ENCODE results near the gene SEC23IP.
"Not testable (repeated sequence)": the region's sequence is repeated elsewhere in the genome, so short reads cannot be mapped to it uniquely, and the experiment has no call there.

The SEC23IP gene

DNA sequence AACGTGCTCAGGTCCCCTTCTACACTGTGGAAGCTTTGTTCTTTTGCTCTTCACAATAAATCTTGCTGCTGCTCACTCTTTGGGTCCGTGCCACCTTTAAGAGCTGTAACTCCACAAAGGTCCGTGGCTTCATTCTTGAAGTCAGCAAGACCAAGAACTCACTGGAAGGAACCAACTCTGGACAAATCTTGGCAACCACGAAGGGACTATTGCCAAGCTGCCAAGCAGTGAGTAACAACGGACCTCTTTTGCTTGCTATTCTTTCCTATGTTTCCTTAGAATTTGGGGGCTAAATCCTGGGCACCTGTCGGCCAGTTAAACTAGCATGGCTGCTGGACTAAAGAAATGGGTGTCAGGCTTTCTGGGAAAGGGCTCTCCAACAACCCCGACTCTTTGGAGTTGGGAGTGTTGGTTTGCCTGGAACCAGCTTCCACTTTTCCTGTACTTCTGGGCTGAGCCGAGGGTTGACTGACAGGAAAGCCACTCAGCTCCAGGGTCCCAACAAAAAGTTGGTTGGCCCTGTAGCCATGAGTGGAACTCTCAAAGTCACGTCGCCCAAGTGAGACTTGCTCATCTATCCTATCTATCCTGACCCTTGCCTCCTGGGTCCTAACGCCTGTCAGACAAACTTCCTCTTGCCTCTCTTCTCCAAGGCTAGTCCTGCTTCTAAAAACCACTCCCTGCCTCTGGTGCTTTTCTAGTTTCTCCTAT lies 8.5 kb upstream of the SEC23IP start:
- DNase-seq (ENCODE audit: low spot score) = not testable (repeated sequence)

DNA sequence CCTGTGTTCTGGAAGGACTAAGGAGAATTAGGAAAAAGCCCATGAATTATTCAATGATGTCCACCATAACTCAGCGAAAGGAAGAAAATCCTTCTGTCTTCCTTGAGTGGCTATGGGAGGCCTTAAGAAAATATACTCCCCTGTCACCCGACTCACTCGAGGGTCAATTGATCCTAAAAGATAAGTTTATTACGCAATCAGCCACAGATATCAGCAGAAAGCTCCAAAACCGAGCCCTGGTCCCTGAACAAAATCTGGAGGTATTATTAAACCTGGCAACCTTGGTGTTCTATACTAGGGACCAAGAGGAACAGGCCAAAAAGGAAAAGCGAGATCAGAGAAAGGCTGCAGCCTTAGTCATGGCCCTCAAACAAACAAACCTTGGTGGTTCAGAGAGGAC lies 6.5 kb upstream of the SEC23IP start:
- not testable (repeated sequence) for DNase-seq (ENCODE audit: low spot score)

DNA sequence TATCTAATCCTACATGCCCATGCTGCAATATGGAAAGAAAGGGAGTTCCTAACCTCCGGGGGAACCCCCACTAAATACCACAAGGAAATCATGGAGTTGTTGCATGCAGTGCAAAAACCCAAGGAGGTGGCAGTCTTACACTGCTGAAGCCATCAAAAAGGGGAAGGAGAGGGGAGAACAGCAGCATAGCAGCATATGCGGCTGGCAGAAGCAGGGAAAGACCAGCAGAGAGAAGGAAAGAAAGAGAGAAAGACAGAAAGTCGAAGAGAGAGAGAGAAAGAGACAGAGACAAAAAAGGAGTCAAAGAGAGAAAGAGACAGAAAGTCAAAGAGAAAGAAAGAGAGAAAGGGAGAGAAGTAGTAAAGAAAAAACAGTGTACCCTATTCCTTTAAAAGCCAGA lies 3.8 kb upstream of the SEC23IP start:
- DNase-seq (ENCODE audit: low spot score) = not testable (repeated sequence)

DNA sequence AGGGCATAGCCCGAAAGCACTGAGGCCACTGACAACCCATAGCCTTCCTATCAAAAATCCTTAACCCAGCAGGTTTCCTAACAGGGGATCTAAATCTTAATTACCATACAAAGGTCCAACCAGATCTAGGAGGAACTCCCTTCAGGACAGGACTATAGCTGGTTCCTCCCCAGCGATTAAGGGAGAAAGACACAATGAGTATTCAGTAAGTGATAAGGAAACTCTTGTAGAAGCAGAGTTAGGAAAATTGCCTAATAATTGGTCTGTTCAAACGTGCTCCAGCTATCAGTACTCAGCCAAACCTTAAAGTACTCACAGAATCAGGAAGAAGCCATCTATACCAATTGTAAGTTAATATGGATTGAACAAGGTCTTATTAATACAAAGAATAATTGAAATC lies 3.3 kb upstream of the SEC23IP start:
- DNase-seq (ENCODE audit: low spot score) = not testable (repeated sequence)

DNA sequence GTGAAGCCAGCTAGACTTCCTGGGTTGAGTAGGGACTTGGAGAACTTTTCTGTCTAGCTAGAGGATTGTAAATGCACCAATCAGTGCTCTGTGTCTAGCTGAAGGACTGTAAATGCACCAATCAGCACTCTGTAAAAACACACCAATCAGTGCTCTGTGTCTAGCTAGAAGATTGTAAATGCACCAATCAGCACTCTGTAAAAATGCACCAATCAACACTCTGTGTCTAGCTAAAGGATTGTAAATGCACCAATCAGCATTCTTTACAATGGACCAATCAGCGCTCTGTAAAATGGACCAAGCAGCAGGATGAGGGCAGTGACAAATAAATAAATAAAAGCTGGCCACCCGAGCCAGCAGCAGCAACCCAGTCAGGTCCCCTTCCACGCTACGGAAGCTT lies 2.2 kb upstream of the SEC23IP start:
- DNase-seq (ENCODE audit: low spot score) = not testable (repeated sequence)

DNA sequence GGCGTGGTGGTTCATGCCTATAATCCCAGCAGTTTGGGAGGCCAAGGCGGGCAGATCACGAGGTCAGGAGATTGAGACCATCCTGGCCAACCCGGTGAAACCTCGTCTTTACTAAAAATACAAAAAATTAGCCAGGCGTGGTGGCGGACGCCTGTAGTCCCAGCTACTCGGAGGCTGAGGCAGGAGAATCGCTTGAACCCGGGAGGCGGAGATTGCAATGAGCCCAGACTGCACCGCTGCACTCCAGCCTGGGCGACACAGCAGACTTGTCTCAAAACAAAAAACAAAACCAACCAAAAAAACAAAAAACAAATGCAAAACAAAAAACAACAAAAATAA lies 712 bp upstream of the SEC23IP start:
- DNase-seq (ENCODE audit: low spot score) = not testable (repeated sequence)

DNA sequence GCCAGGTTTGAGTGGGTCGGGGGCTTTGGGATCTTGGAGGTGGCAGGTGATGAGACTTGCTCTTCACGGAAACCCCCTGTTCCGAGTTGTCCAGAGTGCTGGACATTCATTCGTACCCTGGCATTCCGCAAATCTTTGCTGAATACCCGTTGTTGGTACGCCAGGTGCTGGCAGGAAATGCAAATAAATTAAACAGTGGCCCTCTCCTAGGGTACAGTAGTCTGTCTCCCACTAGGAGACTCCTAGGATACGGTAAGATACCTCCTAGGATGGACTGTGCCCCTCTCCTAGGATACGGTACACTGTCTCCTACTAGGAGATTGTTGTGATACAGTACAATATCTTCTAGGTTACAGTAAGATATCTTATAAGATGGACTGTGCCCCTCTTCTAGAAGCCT lies 544 bp downstream of the SEC23IP start:
- DNase-seq (ENCODE audit: low spot score) = no peak

DNA sequence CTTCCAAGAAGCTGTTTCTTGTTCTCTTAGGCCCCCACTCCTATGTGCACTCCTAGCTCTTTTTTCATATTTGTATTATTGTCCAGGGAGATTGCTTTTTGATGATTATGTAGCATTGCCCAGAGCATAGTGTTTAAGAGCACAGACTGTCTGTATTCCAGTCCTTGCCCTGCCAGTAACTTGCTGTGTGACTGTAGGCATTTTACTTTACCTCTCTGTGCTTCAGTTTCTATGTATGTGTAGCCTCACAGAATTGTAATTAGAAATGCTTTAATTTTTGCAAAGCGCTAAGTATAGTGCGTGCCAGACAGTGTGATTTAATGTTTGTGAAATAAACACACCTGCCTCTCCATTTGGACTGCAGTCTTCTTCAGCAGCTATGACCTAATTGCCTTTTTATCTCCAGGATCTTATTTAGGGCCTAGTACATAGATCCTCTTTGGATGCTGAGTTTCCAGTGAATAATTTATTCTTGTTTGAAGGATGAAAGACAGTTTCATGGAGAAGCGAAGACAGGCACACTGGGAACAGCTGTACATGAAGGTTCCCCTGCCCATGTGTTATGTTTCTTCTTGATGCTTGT lies 1.4 kb downstream of the SEC23IP start:
- DNase-seq (ENCODE audit: low spot score) = no peak

DNA sequence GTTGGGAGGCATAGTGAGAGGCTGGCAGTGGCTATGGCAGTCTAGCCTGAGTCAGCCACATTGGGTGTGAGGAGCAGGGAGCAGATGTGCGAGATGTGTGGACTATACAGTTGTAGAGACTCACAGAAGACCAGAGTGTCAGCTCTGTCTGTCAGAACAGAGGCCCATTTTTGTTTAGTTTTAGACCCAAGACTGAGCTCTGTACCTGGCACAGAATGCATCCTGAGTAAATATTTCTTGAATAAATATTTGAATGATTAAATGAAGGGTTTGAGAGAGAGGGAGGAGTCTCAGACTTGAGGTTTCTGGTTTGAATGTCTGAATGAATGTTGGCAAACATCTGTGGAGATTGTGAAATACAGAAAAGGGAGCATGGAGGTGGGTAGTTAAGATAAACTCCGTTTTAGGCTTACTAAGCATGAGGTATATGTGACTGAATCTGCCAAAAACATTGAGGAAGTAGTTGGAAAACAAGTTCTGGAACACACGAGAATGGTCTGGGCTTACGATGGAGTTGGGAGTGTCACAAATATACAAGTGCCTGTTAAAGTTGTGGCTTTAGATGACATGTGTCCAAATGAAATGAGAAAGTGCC lies 3.6 kb downstream of the SEC23IP start:
- DNase-seq (ENCODE audit: low spot score) = no peak

DNA sequence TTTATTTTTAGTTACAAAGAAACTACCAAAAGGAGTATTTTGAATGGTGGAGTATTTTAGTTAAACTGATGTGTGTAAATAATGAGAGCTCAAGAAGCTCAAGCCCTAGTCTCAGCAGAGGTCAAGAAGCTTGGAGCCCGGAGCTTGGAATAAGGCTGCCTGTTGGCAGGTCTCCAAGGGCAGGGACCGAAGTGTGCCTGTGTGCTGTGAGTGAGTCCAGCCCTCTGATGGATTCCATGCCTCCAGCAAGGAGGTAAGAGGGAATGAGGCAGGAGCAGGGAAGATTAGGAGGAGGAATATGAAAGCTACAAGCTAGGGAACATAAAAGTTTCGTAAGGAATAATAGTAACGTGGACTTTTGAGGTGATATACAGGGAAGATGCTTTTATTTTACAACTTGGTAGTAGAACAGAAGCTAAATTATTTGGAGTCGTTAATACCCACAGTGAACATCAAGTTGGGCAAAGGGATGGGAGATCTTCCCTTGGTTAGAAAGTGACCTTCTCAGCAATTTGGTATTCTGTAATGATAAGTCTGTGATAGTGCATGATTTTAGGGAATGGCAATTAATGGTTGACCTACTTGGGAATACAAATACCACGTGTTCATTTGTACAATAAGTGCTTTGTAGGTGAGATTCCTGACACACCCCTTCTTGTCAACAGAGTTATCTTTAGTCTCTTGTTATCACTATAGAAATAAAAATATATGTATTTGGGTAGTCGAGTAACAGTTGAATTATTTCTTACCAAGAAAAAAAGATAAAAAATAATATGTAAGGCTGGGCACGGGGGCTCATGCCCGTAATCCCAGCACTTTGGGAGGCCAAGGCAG lies 4.6 kb downstream of the SEC23IP start:
- peak; percentile 20 for DNase-seq (ENCODE audit: low spot score)

DNA sequence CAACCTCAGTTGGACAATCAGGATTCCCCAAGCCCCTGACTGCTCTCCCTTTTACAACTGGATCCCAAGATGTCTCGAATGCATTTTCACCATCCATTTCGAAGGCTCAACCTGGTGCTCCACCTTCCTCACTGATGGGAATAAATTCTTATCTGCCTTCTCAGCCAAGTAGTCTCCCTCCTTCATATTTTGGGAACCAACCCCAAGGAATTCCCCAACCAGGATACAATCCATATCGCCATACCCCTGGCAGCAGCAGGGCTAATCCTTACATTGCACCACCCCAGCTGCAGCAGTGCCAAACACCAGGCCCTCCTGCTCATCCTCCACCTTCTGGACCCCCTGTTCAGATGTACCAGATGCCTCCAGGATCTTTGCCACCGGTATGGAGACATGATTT lies 6.0 kb downstream of the SEC23IP start:
- DNase-seq (ENCODE audit: low spot score) = no peak

DNA sequence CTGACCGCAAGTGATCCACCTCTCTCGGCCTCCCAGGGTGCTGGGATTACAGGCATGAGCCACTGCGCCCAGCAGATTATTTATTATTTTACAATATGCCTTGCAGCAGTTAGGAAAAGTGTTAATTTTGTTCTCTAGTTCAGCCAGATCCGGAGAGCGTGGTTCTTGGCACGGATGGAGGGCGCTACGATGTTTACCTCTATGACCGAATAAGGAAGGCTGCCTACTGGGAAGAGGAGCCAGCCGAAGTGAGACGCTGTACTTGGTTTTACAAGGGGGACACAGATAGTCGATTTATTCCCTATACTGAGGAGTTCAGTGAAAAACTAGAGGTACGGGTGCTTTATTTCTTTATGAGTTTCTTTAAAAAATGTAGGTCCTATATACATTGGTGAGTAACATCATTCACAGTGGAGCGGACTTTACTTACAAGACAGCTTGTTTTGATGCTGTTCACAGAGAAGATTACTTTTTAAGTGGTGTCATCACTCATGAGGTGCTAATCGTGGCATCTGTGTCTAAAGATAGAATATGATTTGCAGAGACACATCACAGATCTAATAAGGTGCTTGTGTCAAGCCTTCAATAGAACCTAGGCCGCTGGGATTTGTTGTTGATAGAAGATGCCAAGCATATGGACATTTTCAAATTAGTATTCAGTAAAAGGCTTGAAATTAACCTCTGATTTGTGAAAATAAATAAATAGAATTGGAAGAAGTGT lies 11.6 kb downstream of the SEC23IP start:
- no peak for DNase-seq (ENCODE audit: low spot score)

DNA sequence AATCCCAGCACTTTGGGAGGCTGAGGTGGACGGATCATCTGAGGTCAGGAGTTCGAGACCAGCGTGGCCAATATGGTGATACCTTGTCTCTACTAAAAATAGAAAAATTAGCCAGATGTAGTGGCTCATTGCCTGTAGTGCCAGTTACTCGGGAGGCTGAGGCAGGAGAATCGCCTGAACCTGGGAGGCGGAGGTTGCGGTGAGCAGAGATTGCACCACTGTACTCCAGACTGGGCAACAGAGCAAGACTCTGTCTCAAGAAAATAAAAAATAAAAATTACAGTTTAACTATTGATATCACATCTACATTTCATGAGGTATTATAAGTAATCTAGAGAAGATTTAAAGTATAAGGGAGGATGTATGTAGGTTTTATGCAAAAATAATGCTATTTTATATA lies 15.2 kb downstream of the SEC23IP start:
- not testable (repeated sequence) for DNase-seq (ENCODE audit: low spot score)

DNA sequence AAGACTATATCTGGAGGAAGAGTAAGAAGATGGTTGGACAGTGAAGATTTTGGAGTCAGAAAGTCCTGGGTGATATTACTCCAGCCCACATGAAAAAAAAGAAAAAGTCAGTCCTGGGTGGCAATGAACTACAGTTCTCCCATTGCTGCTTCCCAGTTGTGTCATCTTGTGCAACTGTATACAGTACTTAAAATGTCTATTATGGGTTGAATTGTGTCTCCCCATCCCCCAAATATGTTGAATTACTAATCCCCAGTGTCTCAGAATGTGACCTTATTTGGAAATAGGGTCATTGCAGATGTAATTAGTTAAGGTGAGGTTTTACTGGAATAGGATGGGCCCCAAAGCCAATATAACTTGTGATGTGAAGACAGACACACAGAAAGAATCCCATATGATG lies 15.6 kb downstream of the SEC23IP start:
- DNase-seq (ENCODE audit: low spot score) = no peak

DNA sequence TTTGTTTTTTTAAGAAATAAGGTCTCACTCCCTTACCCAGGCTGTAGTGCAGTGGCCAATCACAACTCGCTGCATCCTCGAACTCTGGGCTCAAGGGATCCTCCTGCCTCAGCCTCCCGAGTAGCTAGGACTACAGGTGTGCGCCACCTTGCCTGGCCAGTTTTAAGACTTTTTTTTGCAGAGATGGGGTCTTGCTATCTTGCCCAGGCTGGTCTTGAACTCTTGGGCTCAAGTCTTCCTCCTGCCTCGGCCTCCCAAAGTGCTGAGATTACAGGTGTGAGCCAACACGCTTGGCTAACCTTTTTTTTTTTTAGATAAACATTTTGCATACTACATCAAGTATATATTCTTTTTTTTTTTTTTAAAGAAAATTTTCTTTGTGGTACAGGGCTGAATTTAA lies 18.2 kb downstream of the SEC23IP start:
- DNase-seq (ENCODE audit: low spot score) = no peak

DNA sequence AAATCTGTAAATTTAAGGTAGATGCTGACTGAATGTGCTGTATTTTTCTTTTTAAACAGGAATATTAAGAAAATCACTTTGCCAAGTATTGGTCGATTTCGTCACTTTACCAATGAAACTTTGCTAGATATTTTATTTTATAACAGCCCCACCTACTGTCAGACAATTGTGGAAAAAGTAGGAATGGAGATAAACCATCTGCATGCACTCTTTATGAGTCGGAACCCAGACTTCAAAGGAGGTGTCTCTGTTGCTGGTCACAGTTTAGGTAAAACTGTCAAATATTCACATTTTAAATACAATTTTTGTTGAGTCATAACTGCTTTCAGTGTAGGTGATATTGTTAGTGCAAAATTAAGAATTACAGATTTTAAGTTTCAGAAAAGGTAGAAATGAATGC lies 25.2 kb downstream of the SEC23IP start:
- DNase-seq (ENCODE audit: low spot score) = no peak

DNA sequence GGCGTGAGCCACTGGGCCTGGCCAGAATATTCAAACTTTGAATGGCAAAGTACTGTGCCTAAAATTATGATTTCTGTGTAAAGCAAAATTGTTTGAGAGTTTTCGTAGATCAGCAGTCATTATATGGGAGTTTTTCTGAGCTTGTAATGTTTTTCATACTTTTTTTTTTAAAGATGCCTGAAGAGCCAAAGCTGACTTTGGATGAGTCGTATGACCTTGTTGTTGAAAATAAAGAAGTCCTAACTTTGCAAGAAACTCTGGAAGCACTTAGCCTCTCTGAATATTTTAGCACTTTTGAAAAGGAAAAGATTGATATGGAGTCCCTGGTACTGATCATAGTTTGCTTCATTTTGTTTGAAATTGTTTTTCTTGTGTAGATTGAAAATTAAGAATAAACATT lies 26.7 kb downstream of the SEC23IP start:
- DNase-seq (ENCODE audit: low spot score) = no peak

DNA sequence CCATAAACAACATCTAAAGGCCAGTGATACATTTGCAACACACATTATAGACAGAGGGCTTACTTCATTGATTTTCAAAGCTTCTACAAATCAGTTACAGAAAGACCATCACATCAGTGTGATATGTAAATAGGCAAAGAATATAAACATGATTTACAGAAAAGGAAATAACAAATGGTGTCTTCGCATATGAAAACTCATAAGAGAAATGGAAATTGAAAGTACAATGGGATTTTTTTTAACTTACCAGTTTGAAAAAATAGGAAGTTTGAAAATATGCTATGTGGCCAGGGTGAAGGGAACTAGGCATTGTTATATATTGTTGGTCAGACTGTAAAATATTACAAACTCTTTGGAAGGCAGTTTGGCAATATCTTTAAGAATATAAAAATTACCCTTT lies 27.3 kb downstream of the SEC23IP start:
- no peak for DNase-seq (ENCODE audit: low spot score)

DNA sequence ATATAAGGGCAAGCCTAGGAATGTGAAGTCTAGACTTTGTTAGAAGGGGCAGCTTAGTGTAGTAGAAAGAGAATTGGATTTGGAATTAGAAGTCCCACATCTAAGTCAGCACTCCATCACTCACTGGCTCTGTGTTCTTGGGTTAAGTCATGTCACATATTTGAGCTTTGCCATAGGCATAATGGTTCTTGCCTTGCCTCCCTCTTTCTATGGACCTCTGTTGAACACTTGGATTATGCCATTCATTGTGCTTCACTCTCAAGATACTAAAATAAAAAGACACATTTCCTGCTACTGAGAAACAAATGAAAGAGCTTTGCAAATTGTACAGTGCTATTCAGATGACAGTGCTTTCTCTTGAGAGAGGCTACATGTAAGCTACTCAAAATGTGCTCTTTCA lies 35.9 kb downstream of the SEC23IP start:
- no peak for DNase-seq (ENCODE audit: low spot score)

DNA sequence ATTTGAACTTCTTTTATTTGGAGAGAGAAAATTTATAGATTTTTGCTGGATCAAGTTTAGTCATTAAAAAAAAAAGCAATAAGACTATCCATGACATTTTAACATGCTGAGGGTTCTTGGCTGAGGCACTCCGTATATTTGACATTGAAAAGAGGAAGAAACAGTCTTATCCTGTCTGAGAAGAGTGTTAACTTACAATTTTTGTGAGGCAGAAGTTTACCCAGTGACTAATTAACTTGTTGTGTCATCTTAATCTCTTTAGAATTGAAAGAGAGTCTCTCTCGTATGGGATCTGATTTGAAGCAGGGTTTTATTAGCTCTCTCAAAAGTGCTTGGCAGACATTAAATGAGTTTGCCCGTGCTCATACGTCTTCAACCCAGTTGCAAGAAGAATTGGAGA lies 39.3 kb downstream of the SEC23IP start:
- no peak for DNase-seq (ENCODE audit: low spot score)

DNA sequence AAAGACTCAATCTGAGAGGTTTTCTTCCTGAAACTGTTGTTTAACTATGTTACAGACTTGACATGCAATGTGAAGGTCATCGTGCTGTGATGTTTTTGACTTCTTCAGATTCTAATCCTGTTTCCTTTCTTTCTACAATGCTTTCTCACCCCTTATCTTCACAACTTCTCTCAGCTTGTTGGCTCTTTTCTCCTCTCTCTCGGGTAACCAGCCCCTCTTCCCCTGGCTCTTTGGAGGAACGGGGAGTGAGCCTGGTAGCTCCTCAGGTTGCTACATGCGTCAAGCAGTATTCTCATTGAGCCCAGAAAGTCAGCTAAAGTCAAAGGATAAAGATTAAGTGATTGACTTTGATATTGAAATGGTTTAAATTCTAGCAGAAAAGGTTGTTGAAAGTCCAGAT lies 40.1 kb downstream of the SEC23IP start:
- DNase-seq (ENCODE audit: low spot score) = no peak

DNA sequence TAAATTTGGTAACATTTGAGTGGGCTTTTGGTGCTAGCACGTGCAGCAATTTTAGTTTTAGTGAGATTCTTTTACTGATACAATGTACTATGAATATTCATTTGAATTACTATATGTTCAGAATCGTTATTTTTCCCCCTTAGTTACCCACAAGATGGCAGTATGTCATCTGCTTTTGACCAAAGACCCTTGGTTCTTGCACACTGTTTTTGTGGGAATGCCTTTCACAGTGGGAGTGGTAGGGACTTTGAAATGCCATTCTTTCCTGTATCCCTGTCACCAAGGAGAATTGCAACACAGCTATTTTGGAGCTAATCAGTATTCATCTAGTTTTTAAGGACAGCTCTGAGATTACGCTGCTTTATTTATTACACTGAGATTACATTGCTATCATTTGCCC lies 40.6 kb downstream of the SEC23IP start:
- no peak for DNase-seq (ENCODE audit: low spot score)

Measured in globus pallidus (tissue), 1 donor.